DND-41 (cell line): Measurements from ENCODE around the gene ETFDH.
A peak's percentile ranks its signal among the peaks of the same experiment; 100 is the strongest.

Source experiments
- ATAC-seq: fragments of 200-7000 bp; cut with Tn5 transposase; 3 replicates; pipeline ENCODE4 v1.9.1; 2021; ENCODE audit warnings: low read depth; ENCODE audit not compliant: insufficient read depth
- DNase-seq: peaks from one replicate; pipeline ENCODE4 v3.0.0-alpha.2; 2020
- H2AFZ ChIP-seq: 2 replicates; pipeline ENCODE4 v1.6.0; 2012; ENCODE audit warnings: low read depth, low read length
- H3K27ac ChIP-seq: 2 replicates; pipeline ENCODE4 v1.5.1; 2012; ENCODE audit warnings: low read length, inconsistent platforms
- H3K27me3 ChIP-seq: fragments of 200-600 bp; sonication (generic); 2 replicates; pipeline ENCODE4 v1.6.0; 2012; ENCODE audit warnings: low read length, mild to moderate bottlenecking, inconsistent platforms; ENCODE audit not compliant: insufficient read depth, poor library complexity
- H3K36me3 ChIP-seq: 2 replicates; pipeline ENCODE4 v1.5.1; 2012; ENCODE audit warnings: low read length, inconsistent platforms; ENCODE audit not compliant: insufficient read depth
- H3K4me1 ChIP-seq: 2 replicates; pipeline ENCODE4 v1.5.1; 2012; ENCODE audit warnings: mild to moderate bottlenecking, low read length; ENCODE audit not compliant: insufficient read depth
- H3K4me2 ChIP-seq: 2 replicates; pipeline ENCODE4 v1.6.0; 2012; ENCODE audit warnings: mild to moderate bottlenecking, moderate library complexity, low read length, inconsistent platforms; ENCODE audit not compliant: insufficient read depth
- H3K4me3 ChIP-seq, 2 experiments: fragments of 200-600 bp in 1 of 2; shearing (Covaris generic) in 1 of 2; 2 replicates each; pipeline ENCODE4 v1.5.1; 2012 to 2016; ENCODE audit warnings: inconsistent platforms in 2 of 2, low read length in 2 of 2, mild to moderate bottlenecking in 2 of 2, low read depth in 1 of 2, moderate library complexity in 1 of 2
- H3K79me2 ChIP-seq: 2 replicates; pipeline ENCODE4 v1.6.0; 2012; ENCODE audit warnings: low read length, inconsistent platforms; ENCODE audit not compliant: insufficient read depth
- H3K9ac ChIP-seq: 2 replicates; pipeline ENCODE4 v1.6.0; 2012; ENCODE audit warnings: low read depth, mild to moderate bottlenecking, inconsistent platforms, low read length, moderate library complexity
- H3K9me3 ChIP-seq: 2 replicates; pipeline ENCODE4 v1.5.1; 2012; ENCODE audit warnings: low read length, moderate library complexity, mild to moderate bottlenecking, inconsistent platforms; ENCODE audit not compliant: insufficient read depth, severe bottlenecking
- H4K20me1 ChIP-seq: 2 replicates; pipeline ENCODE4 v1.6.0; 2012; ENCODE audit warnings: low read length; ENCODE audit not compliant: insufficient read depth
- EZH2 ChIP-seq: IDR thresholded peaks from 3 replicates; pipeline ENCODE4 v1.6.1; 2012; ENCODE audit warnings: borderline replicate concordance, low read depth, mild to moderate bottlenecking, moderate library complexity, low read length, inconsistent platforms; ENCODE audit not compliant: severe bottlenecking
- TF ChIP-seq, protein P1 (sequence below): IDR thresholded peaks from 2 replicates; pipeline ENCODE4 v1.5.1; 2012; ENCODE audit warnings: borderline replicate concordance, low read length, moderate library complexity, mild to moderate bottlenecking; ENCODE audit not compliant: poor library complexity, severe bottlenecking; ENCODE audit errors: extremely low read depth

ETFDH gene

DNA sequence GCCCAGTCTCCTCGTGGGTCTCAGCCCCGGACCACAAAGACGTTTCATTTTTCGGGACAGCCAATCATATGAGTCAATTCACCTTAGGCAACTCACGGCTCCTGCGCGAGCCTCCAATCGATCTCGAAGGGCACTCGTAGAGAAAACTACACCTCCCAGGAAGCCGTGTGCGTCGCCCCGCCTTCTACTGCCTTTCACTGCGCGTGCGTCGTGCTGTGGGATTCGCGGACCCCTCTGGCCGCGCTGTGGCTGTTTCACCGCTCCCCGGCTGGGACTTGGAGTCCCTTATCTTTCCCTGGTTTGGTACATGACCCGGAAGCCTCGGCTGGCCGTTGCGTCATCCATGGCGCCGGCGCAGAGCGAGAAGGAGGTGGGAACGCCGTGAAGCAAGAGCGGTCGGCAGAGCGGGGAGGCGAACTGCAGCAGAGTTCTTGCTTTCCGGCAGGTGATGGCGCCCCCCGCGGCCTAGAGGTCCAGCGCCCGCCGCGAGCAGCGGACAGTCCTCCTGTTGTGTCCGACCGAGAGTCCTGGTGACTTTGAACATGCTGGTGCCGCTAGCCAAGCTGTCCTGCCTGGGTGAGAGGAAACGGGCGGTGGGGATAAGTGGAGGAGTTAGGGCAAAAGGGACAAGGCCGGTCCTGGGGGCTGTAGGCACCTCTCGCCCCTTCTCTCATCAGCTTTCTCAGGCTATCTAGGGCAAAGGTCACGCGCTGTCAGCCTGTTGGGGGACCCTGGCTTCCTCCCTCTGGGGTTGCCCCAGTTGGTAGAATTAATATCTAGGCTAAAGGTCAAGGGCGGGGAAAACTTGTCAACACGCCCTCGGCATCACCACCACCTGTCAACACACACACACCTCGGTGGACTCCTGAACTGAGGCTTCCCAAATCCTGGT lies at the start of gene ETFDH:
TSS of gene ETFDH (plus strand) at position 382 of the 892 bp plus-strand sequence. CDS start at position 543, 161 bp downstream.
- Histone ChIP-seq H3K9ac (peak within 1 kb of the TSS; percentile 82), H3K4me3 (peak within 1 kb of the TSS; percentile 72 to 86), H3K27me3 (no peaks in the 10 kb centered on the region), H3K4me2 (peak within 1 kb of the TSS; percentile 83), H3K4me1 (peaks cover 39% of the 10 kb centered on the region), H4K20me1 (peaks cover 22% of the 10 kb centered on the region; the same call in 1 of the 2 replicates), H2AFZ (peak within 1 kb of the TSS; percentile 95), H3K27ac (peak within 1 kb of the TSS; percentile 90), H3K36me3 (peaks cover 7% of the 10 kb centered on the region), H3K9me3 (no peaks in the 10 kb centered on the region), H3K79me2 (peaks cover 67% of the 10 kb centered on the region)
- peak; percentile 87 for ATAC-seq
- peak; percentile 99 for DNase-seq
- TF ChIP-seq, protein P1, sequence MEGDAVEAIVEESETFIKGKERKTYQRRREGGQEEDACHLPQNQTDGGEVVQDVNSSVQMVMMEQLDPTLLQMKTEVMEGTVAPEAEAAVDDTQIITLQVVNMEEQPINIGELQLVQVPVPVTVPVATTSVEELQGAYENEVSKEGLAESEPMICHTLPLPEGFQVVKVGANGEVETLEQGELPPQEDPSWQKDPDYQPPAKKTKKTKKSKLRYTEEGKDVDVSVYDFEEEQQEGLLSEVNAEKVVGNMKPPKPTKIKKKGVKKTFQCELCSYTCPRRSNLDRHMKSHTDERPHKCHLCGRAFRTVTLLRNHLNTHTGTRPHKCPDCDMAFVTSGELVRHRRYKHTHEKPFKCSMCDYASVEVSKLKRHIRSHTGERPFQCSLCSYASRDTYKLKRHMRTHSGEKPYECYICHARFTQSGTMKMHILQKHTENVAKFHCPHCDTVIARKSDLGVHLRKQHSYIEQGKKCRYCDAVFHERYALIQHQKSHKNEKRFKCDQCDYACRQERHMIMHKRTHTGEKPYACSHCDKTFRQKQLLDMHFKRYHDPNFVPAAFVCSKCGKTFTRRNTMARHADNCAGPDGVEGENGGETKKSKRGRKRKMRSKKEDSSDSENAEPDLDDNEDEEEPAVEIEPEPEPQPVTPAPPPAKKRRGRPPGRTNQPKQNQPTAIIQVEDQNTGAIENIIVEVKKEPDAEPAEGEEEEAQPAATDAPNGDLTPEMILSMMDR = peak; percentile 83
- no peak for TF ChIP-seq EZH2

DNA sequence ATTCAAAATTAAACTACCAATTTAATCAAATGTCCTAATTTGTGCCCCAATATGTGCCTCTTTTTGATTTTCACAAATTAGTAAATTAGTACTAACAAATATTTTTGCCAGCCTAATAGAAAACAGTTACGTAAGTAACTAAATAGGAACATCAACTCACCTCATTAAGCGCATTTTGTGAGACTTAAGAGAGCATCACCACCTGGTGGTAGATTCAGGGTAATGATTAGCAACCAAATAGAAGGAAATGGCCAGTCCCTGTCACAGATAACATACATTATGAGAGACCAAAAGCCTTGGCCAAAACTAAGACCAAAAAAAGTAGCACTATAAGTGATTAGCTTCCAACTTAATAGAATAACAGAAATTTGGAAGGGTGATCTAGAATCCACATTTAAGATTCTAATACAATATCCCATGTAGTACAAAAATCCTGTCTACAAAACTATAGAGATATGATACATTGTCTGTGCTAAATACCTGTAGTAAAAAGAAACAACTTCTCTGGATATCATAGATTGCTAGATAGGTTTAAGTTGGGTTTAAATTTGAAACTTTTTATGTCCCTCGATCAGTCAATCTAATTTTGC lies 47.1 kb upstream of the ETFDH start:
- Histone ChIP-seq H3K4me1 (no peaks in the 10 kb centered on the region), H3K4me3 (no peak overlapping the region), H3K79me2 (no peaks in the 10 kb centered on the region), H4K20me1 (no peaks in the 10 kb centered on the region), H2AFZ (no peak overlapping the region), H3K36me3 (no peaks in the 10 kb centered on the region), H3K27me3 (no peaks in the 10 kb centered on the region), H3K4me2 (no peak overlapping the region), H3K9me3 (no peaks in the 10 kb centered on the region), H3K9ac (no peak overlapping the region), H3K27ac (no peak overlapping the region)
- ATAC-seq (0 out of 3 replicates have a peak, but pooled peaks have one; percentile 49), DNase-seq (no peak)
- TF ChIP-seq EZH2 = no peak
- TF ChIP-seq, protein P1 = peak; percentile 65

DNA sequence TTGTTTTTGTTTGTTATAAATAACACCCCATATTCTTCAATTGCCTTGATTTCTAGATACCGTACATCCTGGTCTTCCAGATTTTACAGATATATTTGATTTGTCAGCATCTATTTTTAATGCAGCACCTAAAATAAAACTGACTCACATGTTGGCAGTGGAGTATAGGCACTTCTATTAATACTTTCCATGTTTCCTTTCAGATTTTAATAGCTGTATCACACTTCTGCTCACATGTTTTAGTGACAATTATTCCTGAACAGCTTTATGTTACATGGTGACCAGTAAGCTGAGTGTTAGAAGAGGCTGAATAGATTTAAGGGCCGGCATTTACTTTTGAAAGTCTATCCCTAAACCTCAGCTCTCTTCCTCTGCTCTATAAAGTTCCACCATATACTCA lies 46.6 kb upstream of the ETFDH start:
- Histone ChIP-seq H3K79me2 (no peaks in the 10 kb centered on the region), H4K20me1 (no peaks in the 10 kb centered on the region), H3K9ac (no peak overlapping the region), H3K9me3 (no peaks in the 10 kb centered on the region), H3K36me3 (no peaks in the 10 kb centered on the region), H3K4me1 (no peaks in the 10 kb centered on the region), H2AFZ (no peak overlapping the region), H3K4me2 (no peak overlapping the region), H3K4me3 (no peak overlapping the region), H3K27me3 (no peaks in the 10 kb centered on the region), H3K27ac (no peak overlapping the region)
- no peak for DNase-seq
- ATAC-seq = no peak
- TF ChIP-seq EZH2 = no peak
- TF ChIP-seq, protein P1 = no peak
